Activated naive CD4-positive, alpha-beta T cell treated with anti-CD3 and anti-CD28 coated beads for 36 hours (primary cell): ENCODE measurements around the gene CALML4. TPM values are rescaled to one million over a fixed set of nuclear protein-coding genes. Genes with fewer than 3 reads are reported as not detected.

Source experiments
- CTCF ChIA-PET: fragments of 350-600 bp; sonication (Branson Sonifier 250); formaldehyde crosslinking; loops from one replicate; lab custom pipeline; 2021; ENCODE audit warnings: antibody characterized with exemption; lab: Charles Lee
- DNase-seq: peaks from one replicate; pipeline ENCODE4 v3.0.0-alpha.2; 2020
- H3K27ac Mint-ChIP-seq: one replicate; pipeline ENCODE4 v1.8.0; 2021; ENCODE audit warnings: mild to moderate bottlenecking, mixed read lengths
- H3K27me3 Mint-ChIP-seq: one replicate; pipeline ENCODE4 v1.8.0; 2021; ENCODE audit warnings: low read depth, mixed read lengths
- H3K36me3 Mint-ChIP-seq: one replicate; pipeline ENCODE4 v1.8.0; 2021; ENCODE audit warnings: low read depth, mixed read lengths
- H3K4me1 Mint-ChIP-seq: one replicate; pipeline ENCODE4 v1.8.0; 2021; ENCODE audit warnings: low read depth, mixed read lengths
- H3K4me3 Mint-ChIP-seq: one replicate; pipeline ENCODE4 v1.8.0; 2021; ENCODE audit warnings: mild to moderate bottlenecking, moderate library complexity, mixed read lengths
- H3K9me3 Mint-ChIP-seq: one replicate; pipeline ENCODE4 v1.8.0; 2021; ENCODE audit warnings: mixed read lengths
- intact Hi-C: fragments of 100-400 bp; cut with micrococcal nuclease; formaldehyde crosslinking; loops from one replicate; pipeline ENCODE4 v1.15.1; 2023
- total RNA-seq, 2 experiments: library from RNA; stranded (reverse); gene quantifications; one replicate each; pipeline ENCODE4 v1.2.3, GENCODE V29; 2021

CALML4 gene
- total RNA-seq, 2 experiments from 2014 or later = 8.5 to 11.4 TPM

DNA sequence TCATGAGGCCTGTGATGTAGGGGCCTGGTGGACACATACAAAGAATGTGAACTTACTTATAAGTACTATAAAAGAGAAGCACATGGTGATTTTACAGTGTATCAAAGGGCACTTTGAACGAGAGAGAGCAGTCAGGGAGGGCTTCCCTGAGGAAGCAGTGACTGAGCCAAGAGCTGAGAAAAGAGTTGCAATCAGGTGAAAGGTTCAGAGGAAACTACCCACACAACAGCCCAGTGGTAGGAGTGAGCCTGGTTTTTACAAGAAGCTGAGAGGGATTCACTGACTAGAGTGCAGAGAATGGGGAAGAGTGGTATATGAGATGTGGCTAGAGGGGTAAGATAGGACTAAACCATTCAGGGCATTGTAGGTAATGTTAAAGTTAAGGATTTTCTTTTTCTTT is 57.1 kb downstream of the CALML4 start:
- Mint-ChIP-seq H3K27me3 (no peaks in the 10 kb centered on the region), H3K27ac (no peak overlapping the region), H3K4me3 (no peak overlapping the region), H3K9me3 (no peaks in the 10 kb centered on the region), H3K4me1 (peaks cover 10% of the 10 kb centered on the region), H3K36me3 (peaks cover 13% of the 10 kb centered on the region)
- CTCF ChIA-PET = no interaction called here
- DNase-seq = no peak
- intact Hi-C loops = no loop called here

DNA sequence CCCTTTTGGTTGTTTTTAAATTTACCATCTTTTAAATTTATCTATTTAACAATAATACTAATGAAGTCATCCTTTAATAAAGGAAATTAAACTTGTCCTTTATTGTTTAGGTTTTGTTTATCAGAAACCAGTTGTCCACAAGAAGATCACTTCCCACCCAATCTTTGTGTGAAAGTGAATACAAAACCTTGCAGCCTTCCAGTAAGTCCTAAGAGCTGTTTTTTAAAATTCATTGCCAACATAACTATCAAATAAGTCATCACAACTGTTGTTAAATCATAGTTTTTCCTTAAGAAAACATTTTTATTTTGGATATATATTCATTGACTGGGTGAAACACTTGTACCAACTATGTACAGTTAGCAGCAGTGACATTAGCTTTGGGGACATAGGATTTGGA is 59.4 kb downstream of the CALML4 start:
- no peaks in the 10 kb centered on the region for H3K27me3 Mint-ChIP-seq
- peaks cover 13% of the 10 kb centered on the region for H3K4me1 Mint-ChIP-seq
- DNase-seq = no peak
- no peak overlapping the region for H3K4me3 Mint-ChIP-seq
- no peak overlapping the region for H3K27ac Mint-ChIP-seq
- peaks cover 10% of the 10 kb centered on the region for H3K36me3 Mint-ChIP-seq
- H3K9me3 Mint-ChIP-seq = no peaks in the 10 kb centered on the region
- CTCF ChIA-PET = interaction anchor here (0.8 kb wide), 1 partner anchor 9 kb away, joined by 3 read pairs; no protein-coding TSS in a partner anchor
- intact Hi-C loops = no loop called here

- Mint-ChIP-seq H3K27me3 (no peaks in the 10 kb centered on the region), H3K9me3 (no peaks in the 10 kb centered on the region), H3K27ac (no peak overlapping the region), H3K4me1 (peaks cover 20% of the 10 kb centered on the region), H3K4me3 (no peak overlapping the region), H3K36me3 (peaks cover 11% of the 10 kb centered on the region)
- no peak for DNase-seq
- CTCF ChIA-PET = no interaction called here
- intact Hi-C loops = no loop called here
Observed at GRCh38 chr15:68143785-68144184, 61.3 kb downstream of the CALML4 start.

DNA sequence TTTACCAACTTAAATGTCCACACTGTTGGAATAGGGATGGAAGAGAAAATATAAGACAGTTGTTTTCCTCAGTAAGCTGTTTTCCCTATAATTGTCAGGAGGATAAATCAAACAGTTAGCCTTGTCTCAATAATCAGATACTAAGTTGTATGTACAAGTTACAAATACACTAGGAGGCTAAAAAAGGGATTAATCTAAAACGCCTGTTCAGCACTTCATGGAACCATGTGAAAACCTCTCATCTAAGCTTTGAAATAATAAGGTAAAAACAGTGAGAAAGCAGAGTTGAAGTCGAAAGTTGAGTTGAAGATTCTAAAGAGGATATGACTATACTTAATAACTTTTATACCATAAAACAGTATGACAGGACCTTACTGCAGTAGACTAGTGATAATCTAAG is 62.0 kb downstream of the CALML4 start:
- DNase-seq = no peak
- Mint-ChIP-seq H3K27me3 (no peaks in the 10 kb centered on the region), H3K36me3 (peaks cover 11% of the 10 kb centered on the region), H3K27ac (no peak overlapping the region), H3K9me3 (no peaks in the 10 kb centered on the region), H3K4me1 (peaks cover 20% of the 10 kb centered on the region), H3K4me3 (no peak overlapping the region)
- intact Hi-C loops = no loop called here
- CTCF ChIA-PET = no interaction called here

Other genes starting within 250 kb of the CALML4 start
- gene PIAS1, start 151.0 kb downstream of the CALML4 start, total RNA-seq = 10 to 100 TPM; 29.8 to 33.4 TPM
- 10 to 100 TPM; 30.5 to 34.2 TPM for gene CLN6, start 24.4 kb upstream of the CALML4 start, total RNA-seq
- gene FEM1B, start 72.4 kb upstream of the CALML4 start, total RNA-seq = 10 to 100 TPM; 30.3 to 34.2 TPM
- under 1 TPM; 0.02 to 0.12 TPM for gene ITGA11, start 226.8 kb upstream of the CALML4 start, total RNA-seq